GM19239 (cell line): ENCODE data around the gene GTF2IRD1.
"Not testable (repeated sequence)": the region's sequence is repeated elsewhere in the genome, so short reads cannot be mapped to it uniquely, and the experiment has no call there.

ENCODE experiments used
- DNase-seq: peaks from one replicate; pipeline ENCODE4 v3.0.0; 2011; ENCODE audit warnings: low spot score; ENCODE audit not compliant: insufficient read length
- FAIRE-seq: peaks from 2 replicates; lab custom pipeline; 2011; peaks lifted over from hg19 to GRCh38; lab: Jason Lieb, UNC

GTF2IRD1 gene

DNA sequence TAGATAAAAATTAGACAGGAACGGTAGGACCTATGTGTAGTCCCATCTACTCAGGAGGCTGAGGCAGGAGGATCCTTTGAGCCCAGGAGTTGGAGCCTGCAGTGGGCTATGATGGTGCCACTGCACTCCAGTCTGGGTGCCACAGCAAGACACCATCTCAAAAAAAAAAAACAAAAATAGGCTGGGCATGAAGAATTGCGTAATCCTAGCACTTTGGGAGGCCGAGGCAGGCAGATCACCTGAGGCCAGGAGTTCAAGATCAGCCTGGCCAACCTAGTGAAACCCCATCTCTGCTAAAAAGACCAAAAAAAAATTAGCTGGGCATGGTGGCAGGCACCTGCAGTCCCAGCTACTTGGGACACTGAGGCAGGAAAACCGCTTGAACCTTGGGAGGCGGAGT lies 88.2 kb downstream of the GTF2IRD1 start:
- not testable (repeated sequence) for FAIRE-seq, DNase-seq

DNA sequence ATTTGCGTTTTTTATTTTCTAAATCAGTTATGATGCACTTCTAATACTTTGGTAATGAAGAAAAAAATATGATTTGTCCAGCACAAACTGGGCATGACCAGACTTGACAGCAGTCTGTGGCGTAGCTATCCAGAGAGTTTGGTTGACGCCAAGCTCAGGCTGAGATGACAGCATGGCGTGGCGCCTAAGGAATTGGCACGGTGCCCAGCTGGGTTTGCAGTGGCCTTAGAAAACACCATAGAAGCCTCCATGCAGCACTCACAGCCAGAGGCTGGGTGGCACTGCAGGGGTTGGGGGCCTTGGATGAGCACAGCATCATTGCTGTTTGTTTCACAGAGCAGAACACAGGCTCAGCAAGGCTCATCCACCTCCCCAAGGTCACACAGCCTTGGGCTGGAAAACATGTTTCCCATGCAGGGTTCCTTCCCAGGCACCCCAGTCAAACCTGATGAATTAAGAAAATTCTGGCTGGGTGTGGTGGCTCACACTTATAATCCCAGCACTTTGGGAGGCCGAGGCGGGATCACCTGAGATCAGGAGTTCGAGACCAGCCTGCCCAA lies 88.9 kb downstream of the GTF2IRD1 start:
- DNase-seq (no peak), FAIRE-seq (no peak)

DNA sequence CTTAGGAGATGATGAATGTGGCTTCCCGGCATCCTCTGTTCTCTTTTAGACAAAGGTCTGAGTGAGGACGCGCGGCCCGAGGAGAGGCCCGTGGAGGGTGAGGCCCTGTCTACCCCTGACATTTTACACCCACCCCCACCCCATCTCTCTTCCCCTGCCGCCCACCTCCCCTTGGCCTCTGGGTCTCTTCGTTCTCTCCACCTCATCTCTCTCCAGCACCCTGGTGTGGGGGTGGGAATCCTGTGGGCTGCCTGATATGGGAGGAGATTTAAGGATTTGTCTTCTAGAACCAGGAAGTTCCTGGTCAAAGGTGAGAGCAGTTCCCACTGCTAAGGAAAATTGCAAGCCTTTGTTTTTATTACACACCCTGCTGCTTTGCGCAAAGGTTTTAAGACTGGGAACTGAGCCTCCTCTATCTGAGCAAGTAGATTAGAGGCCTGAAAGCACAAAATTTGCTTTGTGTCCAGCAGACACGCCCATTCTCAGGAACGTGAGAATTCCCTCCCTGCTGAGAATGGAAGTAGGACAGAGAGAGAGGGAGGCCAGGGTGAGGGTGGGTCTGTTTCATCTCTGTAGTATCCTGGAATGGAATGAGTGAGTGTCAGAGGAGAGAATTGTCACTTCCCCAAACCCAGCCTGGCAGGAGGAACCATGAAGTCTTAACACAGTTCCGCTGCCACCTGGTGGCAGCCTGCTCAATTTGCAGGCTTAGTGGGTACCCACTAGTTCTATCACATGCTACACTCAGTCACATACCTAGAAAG lies 91.2 kb downstream of the GTF2IRD1 start:
- FAIRE-seq: peak; percentile 75
- peak; percentile 41 for DNase-seq

DNA sequence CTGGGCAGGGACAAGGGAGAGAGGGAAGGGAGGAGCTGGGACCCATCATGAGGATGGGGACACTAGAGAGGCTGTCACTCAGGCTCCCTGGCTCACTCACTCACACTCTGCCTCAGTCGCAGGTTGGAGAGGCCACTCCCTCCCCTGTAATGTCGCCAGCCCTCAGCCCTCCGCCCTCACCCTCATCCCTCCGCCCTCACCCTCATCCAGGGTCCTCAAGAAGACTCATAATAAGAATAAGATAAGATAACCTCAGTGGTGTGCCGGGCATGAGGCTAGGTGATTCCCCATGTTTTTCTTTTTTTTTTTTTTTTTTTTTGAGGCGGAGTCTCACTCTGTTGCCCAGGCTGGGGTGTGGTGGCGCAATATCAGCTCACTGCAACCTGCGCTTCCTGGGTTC lies 92.2 kb downstream of the GTF2IRD1 start:
- DNase-seq (no peak), FAIRE-seq (no peak)

DNA sequence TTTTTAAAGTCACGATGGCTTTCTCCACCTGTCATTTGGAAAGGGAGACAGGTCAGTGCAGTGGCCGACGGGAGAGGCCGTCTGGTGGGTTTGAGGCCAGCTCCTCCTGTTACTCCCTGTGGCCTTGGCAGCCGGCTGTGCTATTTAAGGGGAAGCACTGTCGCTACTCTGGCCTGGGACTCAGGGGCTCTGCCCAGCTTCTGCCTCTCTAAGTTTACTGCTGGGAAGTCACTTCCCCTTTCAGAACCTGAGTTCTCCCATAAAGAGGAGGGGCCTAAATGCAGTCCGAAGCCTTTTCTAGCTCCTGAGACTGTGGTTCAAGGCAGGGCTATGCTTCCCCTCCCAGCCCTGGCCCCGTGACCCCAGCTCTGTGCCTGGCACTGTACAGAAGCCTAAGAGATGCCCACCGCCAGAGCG lies 99.9 kb downstream of the GTF2IRD1 start:
- FAIRE-seq: peak; percentile 78
- DNase-seq: not testable (repeated sequence)

DNA sequence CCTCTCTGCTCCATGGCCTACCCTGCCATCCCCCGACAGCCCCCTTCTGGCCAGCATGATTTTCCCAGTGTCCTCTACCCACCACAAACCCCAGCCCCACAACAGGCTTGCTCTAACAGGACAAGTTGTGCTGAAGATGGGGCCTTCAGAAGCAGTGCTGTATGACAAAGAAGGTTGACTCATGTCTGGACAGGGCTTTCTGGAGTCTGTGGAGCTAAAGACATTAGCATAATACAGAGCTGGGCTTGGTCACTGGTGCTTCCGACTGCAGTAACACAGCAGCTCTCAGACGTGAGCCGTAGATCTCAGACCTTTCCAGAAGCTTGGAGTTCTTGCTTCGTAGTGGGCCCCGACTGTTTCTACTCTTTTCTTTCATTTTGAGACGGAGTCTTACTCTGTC lies 100.5 kb downstream of the GTF2IRD1 start:
- FAIRE-seq: no peak
- no peak for DNase-seq

DNA sequence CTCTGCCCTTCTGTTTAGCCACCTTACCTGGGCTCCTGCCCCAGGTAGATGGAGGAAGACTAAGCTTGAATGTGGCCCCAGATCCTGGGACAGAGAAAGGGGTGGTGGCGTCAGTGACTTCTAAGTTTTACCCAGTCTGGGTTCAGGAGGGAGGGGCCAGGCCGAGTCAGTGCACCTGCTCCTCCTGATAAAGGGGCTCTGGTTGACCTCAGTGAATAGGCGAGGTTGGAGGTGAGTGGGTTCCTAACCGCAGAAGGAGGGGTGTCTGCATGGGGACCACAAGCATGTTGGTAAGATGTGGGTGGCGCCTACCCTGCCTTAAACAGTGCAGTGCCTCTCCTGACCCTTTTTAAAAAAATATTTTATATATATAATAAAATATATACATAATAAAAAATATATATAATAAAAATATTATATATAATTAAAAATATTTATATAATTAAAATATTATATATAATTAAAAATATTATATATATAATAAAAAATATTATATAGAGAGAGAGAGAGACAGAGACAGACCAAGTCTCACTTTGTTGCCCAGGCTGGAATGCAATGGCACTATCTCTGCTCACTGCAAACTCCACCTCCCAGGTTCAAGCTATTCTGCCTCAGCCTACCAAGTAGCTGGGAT lies 106.5 kb downstream of the GTF2IRD1 start:
- DNase-seq: no peak

DNA sequence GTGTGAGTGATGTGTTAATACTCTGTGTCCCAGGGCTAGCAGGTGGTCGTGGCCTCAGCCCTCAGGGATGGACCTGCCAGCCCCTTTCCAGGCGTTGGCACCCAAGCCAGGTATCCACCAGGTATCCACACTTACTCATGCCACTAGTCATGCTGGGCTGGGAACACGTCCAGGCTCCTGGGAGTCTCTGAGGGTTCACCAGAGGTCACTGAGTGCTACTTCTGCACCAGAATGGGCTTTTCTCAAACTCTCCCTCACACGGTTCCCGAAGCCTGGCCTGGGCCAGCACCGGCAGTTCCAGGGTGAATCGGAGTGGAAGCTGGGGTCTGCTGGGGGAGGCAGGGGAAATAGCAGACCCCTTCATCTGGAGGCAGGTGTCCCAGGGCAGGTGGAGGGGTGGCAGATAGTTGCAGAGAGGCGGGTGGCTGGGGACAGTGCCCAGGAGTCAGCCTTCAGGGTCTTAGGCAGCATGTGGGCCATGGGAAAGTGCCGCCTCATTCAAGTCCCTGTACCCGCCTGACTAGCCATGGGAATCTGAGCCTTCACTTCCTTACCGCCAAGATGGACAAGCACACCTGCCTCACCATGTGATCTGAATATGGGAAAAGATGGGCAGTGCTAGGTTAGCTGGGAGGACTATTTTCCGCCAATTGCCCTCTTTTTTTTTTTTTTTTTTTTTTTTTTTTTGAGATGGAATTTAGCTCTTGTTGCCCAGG lies 108.3 kb downstream of the GTF2IRD1 start:
- no peak for FAIRE-seq
- DNase-seq: no peak

More for the DNA sequence above, 106.5 kb downstream of the GTF2IRD1 start:
- FAIRE-seq: no peak

DNA sequence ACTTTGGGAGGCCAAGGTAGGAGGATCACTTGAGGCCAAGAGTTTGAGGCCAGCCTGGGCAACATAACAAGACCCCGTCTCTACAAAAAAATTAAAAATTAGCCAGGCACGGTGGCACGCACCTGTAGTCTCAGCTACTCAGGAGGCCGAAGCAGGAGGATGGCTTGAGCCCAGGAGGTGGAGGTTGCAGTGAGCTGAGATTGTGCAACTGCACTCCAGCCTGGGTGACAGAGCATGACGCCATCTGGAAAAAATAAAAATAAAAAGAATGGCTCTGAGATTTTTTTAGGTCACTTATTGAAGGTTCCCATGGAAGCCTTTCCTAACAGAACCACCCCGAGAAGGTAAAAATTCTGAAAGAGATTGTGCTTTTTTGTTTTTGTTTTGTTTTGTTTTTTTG lies 109.9 kb downstream of the GTF2IRD1 start:
- FAIRE-seq, DNase-seq: not testable (repeated sequence)

DNA sequence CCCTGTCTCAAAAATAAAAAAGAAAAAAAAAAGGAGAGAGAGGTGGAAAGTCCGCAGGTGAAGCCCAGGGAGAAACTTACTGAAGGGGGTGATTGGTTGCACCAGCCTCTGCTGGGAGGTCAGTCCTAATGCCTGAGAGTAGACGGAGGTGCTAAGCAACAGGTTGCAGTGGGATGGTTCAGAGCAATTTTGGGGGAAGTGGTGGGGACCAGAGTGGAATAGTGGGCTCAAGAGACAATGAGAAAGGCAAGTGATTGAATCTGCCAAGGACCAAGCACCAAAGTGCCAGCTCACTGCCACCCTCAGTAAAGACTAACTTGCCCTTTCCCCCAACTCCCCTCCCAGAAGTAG lies 113.6 kb downstream of the GTF2IRD1 start:
- no peak for FAIRE-seq

DNA sequence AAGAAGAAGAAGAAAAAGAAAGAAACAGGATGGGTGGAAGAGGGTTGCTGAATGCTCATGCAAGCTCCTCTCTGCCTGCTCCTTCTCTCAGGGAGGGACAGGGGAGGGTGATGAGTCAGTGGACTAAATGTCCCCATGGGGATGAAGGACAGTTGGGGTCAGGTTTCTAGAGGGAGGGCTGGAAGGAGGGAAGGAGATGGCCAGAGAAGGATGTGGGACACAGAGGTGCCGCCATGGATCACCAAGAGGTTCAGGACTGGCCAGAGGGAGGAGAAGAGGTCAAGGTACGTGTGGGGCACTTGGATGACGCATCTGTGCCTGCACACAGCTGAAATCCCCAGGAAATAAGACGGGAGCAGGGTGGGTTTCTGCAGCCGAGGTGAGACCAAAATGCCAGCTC lies 115.0 kb downstream of the GTF2IRD1 start:
- no peak for FAIRE-seq
- DNase-seq: no peak

More for the DNA sequence above, 113.6 kb downstream of the GTF2IRD1 start:
- no peak for DNase-seq

DNA sequence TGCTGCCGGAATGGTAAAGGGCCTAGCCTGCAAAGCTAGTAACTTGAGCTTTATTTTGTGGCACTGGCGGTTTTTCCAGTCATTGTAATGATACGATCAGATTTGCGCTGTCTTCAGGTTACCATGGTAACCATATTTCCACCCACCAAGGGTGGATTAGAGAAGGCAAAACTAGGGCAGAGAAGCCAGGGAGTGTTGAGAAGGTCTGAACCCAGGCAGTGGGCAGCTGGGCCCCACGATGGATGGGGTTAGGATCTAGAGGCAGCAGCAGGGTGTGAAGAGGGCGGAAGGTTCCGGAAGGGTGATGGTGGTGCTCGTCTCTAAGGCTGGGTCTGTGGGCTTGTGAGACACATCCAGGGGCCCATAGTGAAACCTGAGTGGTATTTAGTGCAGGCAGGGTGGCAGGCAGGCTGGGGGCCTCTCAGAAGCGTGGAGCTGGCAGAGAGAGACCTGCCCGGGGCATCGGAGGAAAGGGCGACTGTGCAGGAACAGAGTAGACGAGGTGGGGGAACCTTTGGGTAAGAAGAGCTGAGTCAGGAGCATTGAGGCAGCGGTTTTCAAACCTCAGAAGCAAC lies 115.9 kb downstream of the GTF2IRD1 start:
- no peak for FAIRE-seq

DNA sequence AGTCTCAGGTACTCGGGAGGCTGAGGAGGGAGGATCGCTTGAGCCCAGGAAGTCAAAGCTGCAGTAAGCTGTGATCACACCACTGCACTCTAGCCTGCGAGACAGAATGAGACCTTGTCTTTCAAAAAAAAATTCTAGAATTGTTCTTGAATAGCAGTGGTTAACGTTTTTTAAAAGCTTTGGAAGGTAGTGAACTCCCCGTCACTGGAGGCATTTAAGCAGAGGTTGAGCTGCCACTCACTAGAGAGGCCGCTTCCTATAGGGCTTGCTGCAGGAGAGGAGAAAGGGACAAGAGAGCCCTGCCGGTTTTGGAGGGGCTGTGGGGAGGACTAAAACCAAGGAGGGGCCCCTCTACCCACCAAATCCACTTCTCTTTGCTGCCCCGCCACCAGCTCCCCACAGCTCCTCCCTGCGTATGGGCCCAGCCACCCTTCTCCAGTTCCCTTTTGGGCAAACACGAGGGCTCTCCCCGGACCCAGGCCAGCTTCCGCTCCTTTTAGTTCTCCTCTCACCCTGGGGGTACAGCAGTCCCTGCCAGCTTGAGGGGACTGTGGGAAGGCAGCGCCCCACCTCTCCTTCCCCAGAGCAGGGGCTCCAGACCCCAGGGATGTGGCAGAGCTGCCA lies 116.9 kb downstream of the GTF2IRD1 start:
- FAIRE-seq (no peak), DNase-seq (no peak)

More for the DNA sequence above, 115.9 kb downstream of the GTF2IRD1 start:
- DNase-seq: no peak

DNA sequence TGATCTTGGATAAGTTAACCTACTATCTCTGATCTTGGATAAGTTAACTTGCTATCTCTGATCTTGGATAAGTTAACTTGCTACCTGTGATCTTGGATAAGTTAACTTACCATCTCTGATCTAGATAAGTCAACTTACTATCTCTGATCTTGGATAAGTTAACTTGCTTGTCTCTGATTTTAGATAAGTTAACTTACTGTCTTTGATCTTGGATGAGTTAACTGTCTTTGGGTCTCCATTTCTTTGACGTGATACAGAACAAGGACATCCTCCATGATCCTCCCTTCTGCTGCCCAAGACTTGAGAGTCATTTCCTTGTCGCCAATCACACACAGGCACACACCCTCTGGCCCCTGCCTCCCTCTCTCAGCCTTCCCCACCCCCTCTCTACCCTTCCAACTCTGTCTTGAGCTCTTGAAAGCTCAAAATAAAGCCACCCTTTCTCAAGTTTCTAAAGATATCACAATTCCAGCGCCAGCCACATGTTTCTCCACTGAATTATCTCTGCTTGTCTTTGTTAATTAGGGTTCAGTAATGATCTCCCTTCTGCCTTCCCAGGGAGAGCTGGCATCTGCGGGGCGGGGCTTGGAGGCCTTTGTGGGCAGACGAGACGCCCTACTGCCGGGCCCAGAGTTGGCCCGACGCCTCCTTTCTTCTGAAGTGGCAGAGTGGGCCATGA lies 118.7 kb downstream of the GTF2IRD1 start:
- FAIRE-seq (no peak), DNase-seq (no peak)

DNA sequence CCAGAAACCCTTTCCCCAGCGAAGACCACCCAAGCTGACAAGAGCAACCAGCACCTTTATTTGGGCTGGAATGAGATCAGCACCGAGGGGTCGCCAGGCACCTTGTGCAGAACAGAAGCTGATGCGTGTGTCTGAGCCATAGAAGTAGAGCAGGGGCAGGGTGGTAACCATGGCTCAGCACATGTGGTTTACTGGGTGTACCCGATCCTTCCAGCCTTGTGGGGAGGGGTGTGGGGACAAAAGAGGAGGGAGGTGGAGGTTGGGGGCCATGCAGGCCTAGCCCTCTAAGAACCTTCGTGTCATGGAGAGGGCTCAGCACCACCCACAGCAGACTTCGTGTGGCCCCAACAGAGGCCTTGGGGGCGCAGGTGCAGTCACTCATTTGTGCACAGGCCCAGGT lies 119.8 kb downstream of the GTF2IRD1 start:
- no peak for FAIRE-seq
- DNase-seq: no peak

DNA sequence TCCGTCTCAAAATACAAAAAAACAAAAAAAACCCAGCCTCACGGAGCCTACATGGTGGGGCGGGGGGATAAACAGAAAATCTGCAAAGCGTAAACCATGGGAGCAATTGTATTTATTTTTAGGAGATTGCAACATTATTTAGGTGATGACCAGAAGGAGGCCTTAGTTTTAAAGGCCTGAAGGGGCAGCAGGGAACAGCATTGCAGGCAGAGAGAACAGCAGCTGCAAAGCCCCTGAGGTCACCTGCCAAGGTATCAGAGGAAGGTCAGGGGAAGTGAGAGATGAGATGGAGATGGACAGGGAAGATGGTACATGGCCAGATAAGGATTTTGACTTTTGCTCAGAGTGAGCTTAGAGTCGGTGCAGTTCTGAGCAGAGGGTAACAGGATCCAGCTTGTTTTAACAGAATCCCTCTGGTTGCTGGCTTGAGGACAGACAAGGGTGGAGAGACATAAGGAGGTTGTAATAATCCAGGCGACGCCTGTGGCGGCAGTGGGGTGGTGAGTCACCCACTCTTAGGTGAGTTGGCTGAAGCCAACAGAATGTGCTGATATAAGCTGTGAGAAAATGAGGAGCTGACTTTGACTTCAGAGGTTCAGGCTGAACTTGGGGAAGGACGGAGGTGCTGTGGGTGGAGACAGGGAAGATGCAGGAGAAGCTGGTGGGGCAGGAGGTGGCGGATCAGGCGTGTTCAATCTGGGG lies 121.5 kb downstream of the GTF2IRD1 start:
- no peak for DNase-seq

DNA sequence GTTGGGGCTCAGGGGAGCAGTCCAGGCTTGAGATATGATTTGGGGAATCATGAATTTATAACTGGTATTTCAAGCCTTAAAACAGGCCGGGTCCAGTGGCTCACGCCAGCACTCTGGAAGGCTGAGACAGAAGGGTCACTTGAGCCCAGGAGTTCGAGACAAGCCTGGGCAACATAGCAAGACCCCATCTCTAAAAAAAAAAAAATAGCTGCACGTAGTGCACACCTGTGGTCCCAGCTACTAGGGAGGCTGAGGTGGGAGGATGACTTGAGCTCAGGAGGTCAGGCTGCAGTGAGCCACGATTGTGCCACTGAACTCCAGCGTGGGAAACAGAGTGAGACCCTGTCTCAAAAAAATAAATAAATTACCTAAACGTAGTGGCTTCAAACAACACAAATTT lies 122.1 kb downstream of the GTF2IRD1 start:
- DNase-seq (no peak), FAIRE-seq (no peak)

More for the DNA sequence above, 121.5 kb downstream of the GTF2IRD1 start:
- no peak for FAIRE-seq

DNA sequence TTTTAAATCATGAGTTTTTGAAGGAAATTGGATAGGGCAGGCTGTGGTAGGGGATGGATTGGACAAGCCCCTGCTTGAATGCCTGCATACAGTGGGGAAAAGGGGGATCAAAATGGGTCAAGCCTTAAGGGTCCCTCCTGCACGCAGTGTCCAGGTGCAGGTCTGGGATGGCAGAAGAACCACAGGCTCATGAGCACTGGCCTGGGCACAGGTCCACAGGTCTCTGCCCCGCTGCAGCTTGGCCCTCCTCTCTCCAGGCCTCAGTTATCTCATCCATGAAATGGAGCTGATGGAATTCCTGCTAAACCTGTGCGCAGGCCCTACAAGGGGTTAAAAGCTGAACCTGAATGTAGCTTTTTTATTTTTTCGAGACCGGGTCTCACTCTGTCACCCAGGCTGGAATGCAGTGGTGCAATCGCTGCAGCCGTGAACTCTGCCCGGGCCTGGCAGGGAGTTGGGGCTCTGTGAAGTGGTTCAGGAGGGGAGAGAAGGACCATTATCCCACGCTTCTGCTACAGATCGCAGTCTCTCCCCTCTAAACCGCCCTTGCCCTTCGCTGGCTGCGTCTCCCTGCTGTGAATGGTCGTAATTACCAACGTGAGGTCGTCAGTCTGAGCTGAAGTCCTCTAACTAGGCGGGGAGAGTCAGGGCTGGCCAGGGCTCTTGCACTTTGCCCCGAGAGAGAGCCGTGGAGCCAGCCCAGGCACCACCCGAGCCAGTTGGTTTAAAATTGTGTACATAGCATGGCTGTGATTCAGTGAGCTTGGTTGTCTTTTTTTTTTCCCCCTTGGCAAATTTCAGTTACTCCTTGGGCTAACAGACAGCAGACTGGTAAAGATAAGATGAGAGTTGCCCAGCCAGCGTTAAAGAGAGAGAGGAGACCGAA lies 126.3 kb downstream of the GTF2IRD1 start:
- DNase-seq (no peak), FAIRE-seq (no peak)
